ENCODE data around the gene FAM169A. TPM values are rescaled to one million over a fixed set of nuclear protein-coding genes. Genes with fewer than 3 reads are reported as not detected.

FAM169A gene
- total and polyA plus RNA-seq, 10 of the 15 experiments (the other 5 are each of a cell fraction or from before 2014, with no cell fraction given): 0.37 to 15.4 (median 4.7) TPM

GRCh38 chr5:74892921-74893320 is 26.7 kb upstream of the FAM169A start:
- Histone ChIP-seq H3K9me3 (replicated peaks; ENCODE audit: control insufficient read depth, insufficient read depth, low read length) (no peaks in the 10 kb centered on the region), H3K4me3 (no peak overlapping the region), H3K36me3 (ENCODE audit: control insufficient read depth in 2 of 2, insufficient read depth in 2 of 2, low read length in 1 of 2) (no peaks in the 10 kb centered on the region), H2AFZ (ENCODE audit: control insufficient read depth, low read depth, low read length) (no peak overlapping the region), H3K4me2 (ENCODE audit: control insufficient read depth, insufficient read depth) (no peak overlapping the region), H3K27ac (ENCODE audit: control insufficient read depth, insufficient read depth) (no peak overlapping the region), H4K20me1 (ENCODE audit: control insufficient read depth, insufficient read depth) (no peaks in the 10 kb centered on the region), H3K4me1 (ENCODE audit: control insufficient read depth, insufficient read depth, low read length) (peaks cover 6% of the 10 kb centered on the region), H3K9ac (ENCODE audit: control insufficient read depth, insufficient read depth, low read length) (no peak overlapping the region), H3K27me3 (replicated peaks in 1 of 2; ENCODE audit: control insufficient read depth in 2 of 2, insufficient read depth in 2 of 2, low read length in 1 of 2) (no peaks in the 10 kb centered on the region), H3K79me2 (ENCODE audit: control insufficient read depth, insufficient read depth, low read length) (no peaks in the 10 kb centered on the region)
- in situ Hi-C loops (cut with MboI): no loop called here
- BruUV-seq (replicated peaks): no TSS peak
- ATAC-seq (no peak), DNase-seq (ENCODE audit: low read depth, low spot score) (no peak), FAIRE-seq (no peak)
- ChIA-PET POLR2A (no interaction called here), SMC1A (ENCODE audit: uncharacterized antibody, unreplicated experiment) (no interaction called here), CTCF (interaction anchor here (0.8 kb wide), 1 partner anchor 21 kb away, joined by 4 read pairs; no protein-coding TSS in a partner anchor), RAD21 (ENCODE audit: unreplicated experiment) (interaction anchor here (0.6 kb wide), 1 partner anchor 134 kb away, joined by 3 read pairs; no protein-coding TSS in a partner anchor)
- intact Hi-C loops (cut with micrococcal nuclease; ENCODE audit: unreplicated experiment): no loop called here
- 7% methylated on average over 2 of the region's 2 CpGs for WGBS (ENCODE audit: insufficient coverage, insufficient replicate concordance, low lambda C conversion rate, missing lambda C conversion rate)
- TF ChIP-seq RAD51 (IDR thresholded peaks at IDR 0.05): no peak
- TF ChIP-seq NFXL1 (IDR thresholded peaks at IDR 0.05; ENCODE audit: borderline replicate concordance): no peak
- no peak for TF ChIP-seq ASH2L (IDR thresholded peaks at IDR 0.05; ENCODE audit: borderline replicate concordance, low read depth)
- no peak for TF ChIP-seq BMI1 (IDR thresholded peaks at IDR 0.05; ENCODE audit: borderline replicate concordance)
- no peak for TF ChIP-seq NFIC (IDR thresholded peaks at IDR 0.05; ENCODE audit: low read depth, low read length)
- TF ChIP-seq, protein P1, sequence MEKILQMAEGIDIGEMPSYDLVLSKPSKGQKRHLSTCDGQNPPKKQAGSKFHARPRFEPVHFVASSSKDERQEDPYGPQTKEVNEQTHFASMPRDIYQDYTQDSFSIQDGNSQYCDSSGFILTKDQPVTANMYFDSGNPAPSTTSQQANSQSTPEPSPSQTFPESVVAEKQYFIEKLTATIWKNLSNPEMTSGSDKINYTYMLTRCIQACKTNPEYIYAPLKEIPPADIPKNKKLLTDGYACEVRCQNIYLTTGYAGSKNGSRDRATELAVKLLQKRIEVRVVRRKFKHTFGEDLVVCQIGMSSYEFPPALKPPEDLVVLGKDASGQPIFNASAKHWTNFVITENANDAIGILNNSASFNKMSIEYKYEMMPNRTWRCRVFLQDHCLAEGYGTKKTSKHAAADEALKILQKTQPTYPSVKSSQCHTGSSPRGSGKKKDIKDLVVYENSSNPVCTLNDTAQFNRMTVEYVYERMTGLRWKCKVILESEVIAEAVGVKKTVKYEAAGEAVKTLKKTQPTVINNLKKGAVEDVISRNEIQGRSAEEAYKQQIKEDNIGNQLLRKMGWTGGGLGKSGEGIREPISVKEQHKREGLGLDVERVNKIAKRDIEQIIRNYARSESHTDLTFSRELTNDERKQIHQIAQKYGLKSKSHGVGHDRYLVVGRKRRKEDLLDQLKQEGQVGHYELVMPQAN (conservative IDR thresholded peaks at IDR 0.05): no peak
- TF ChIP-seq, protein P2, sequence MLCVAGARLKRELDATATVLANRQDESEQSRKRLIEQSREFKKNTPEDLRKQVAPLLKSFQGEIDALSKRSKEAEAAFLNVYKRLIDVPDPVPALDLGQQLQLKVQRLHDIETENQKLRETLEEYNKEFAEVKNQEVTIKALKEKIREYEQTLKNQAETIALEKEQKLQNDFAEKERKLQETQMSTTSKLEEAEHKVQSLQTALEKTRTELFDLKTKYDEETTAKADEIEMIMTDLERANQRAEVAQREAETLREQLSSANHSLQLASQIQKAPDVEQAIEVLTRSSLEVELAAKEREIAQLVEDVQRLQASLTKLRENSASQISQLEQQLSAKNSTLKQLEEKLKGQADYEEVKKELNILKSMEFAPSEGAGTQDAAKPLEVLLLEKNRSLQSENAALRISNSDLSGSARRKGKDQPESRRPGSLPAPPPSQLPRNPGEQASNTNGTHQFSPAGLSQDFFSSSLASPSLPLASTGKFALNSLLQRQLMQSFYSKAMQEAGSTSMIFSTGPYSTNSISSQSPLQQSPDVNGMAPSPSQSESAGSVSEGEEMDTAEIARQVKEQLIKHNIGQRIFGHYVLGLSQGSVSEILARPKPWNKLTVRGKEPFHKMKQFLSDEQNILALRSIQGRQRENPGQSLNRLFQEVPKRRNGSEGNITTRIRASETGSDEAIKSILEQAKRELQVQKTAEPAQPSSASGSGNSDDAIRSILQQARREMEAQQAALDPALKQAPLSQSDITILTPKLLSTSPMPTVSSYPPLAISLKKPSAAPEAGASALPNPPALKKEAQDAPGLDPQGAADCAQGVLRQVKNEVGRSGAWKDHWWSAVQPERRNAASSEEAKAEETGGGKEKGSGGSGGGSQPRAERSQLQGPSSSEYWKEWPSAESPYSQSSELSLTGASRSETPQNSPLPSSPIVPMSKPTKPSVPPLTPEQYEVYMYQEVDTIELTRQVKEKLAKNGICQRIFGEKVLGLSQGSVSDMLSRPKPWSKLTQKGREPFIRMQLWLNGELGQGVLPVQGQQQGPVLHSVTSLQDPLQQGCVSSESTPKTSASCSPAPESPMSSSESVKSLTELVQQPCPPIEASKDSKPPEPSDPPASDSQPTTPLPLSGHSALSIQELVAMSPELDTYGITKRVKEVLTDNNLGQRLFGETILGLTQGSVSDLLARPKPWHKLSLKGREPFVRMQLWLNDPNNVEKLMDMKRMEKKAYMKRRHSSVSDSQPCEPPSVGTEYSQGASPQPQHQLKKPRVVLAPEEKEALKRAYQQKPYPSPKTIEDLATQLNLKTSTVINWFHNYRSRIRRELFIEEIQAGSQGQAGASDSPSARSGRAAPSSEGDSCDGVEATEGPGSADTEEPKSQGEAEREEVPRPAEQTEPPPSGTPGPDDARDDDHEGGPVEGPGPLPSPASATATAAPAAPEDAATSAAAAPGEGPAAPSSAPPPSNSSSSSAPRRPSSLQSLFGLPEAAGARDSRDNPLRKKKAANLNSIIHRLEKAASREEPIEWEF (IDR thresholded peaks at IDR 0.05; ENCODE audit: insufficient replicate concordance, low read depth, low read length): no peak
- TF ChIP-seq KAT2A (conservative IDR thresholded peaks at IDR 0.05; ENCODE audit: control insufficient read depth, low read depth, low read length): no peak
- TF ChIP-seq NBN (IDR thresholded peaks at IDR 0.05): no peak
- no peak for TF ChIP-seq SRF (IDR thresholded peaks at IDR 0.05; ENCODE audit: low read depth in 2 of 2, low read length in 2 of 2)
- no peak for TF ChIP-seq ZBTB11 (CRISPR knock-in tag; IDR thresholded peaks at IDR 0.05)
- no peak for TF ChIP-seq FOXM1 (IDR thresholded peaks at IDR 0.05; ENCODE audit: low read depth, low read length)
- no peak for TF ChIP-seq SMAD5 (IDR thresholded peaks at IDR 0.05; ENCODE audit: low read depth)
